CD4-positive, CD25-positive, alpha-beta regulatory T cell (primary cell): ENCODE results near the gene CDK2AP2. TPM values are rescaled to one million over a fixed set of nuclear protein-coding genes. Genes with fewer than 3 reads are reported as not detected.
A peak's percentile ranks its signal among the peaks of the same experiment; 100 is the strongest.
"Not testable (repeated sequence)": the region's sequence is repeated elsewhere in the genome, so short reads cannot be mapped to it uniquely, and the experiment has no call there.

Experiments used
- ATAC-seq, 2 donors: fragments of 150-1000 bp; cut with Tn5 transposase; one replicate each; pipeline ENCODE4 v1.10.0; 2021; ENCODE audit warnings: low read depth in 2 of 2, moderate number of reproducible peaks in 2 of 2, moderate library complexity in 1 of 2
- DNase-seq, 3 donors: peaks; one replicate each; pipeline versions ENCODE4 v3.0.0 to v3.0.0-alpha.2; 2012 to 2022; ENCODE audit warnings: mixed read lengths in 1 of 3
- H3K27ac ChIP-seq: one replicate; pipeline ENCODE4 v1.7.0; 2013; ENCODE audit warnings: mild to moderate bottlenecking, low read length; ENCODE audit not compliant: insufficient read depth, poor library complexity, severe bottlenecking
- H3K27me3 ChIP-seq: one replicate; pipeline ENCODE4 v1.7.0; 2013; ENCODE audit warnings: low read length; ENCODE audit not compliant: control insufficient read depth, insufficient read depth
- H3K36me3 ChIP-seq: one replicate; pipeline ENCODE4 v1.7.0; 2013; ENCODE audit warnings: mild to moderate bottlenecking, low read length, moderate library complexity; ENCODE audit not compliant: control insufficient read depth, insufficient read depth
- H3K4me1 ChIP-seq: 2 replicates; pipeline ENCODE4 v1.7.0; 2013; ENCODE audit warnings: mild to moderate bottlenecking, low read length; ENCODE audit not compliant: insufficient read depth, control insufficient read depth, poor library complexity, severe bottlenecking
- H3K4me3 ChIP-seq: one replicate; pipeline ENCODE4 v1.7.0; 2013; ENCODE audit warnings: low read depth, mild to moderate bottlenecking, low read length, moderate library complexity
- H3K9me3 ChIP-seq, 2 experiments: 1 replicate in 1 of 2; 2 replicates in 1 of 2; pipeline ENCODE4 v1.7.0; 2013; ENCODE audit warnings: low read length in 2 of 2, mild to moderate bottlenecking in 1 of 2, moderate library complexity in 1 of 2; ENCODE audit not compliant: control insufficient read depth in 2 of 2
- H3K27ac Mint-ChIP-seq, 3 donors: one replicate each; pipeline ENCODE4 v1.8.0; 2020 to 2022; ENCODE audit warnings: mild to moderate bottlenecking in 3 of 3, mixed read lengths in 3 of 3, moderate library complexity in 2 of 3
- H3K27me3 Mint-ChIP-seq: one replicate; pipeline ENCODE4 v1.8.0; 2022; ENCODE audit warnings: mild to moderate bottlenecking, mixed read lengths
- H3K36me3 Mint-ChIP-seq: one replicate; pipeline ENCODE4 v1.8.0; 2020; ENCODE audit warnings: mixed read lengths
- H3K4me1 Mint-ChIP-seq, 4 donors: one replicate each; pipeline ENCODE4 v1.8.0; 2020 to 2022; ENCODE audit warnings: mixed read lengths in 4 of 4, mild to moderate bottlenecking in 1 of 4
- H3K4me3 Mint-ChIP-seq, 4 donors: one replicate each; pipeline ENCODE4 v1.8.0; 2020 to 2022; ENCODE audit warnings: mild to moderate bottlenecking in 4 of 4, mixed read lengths in 4 of 4, moderate library complexity in 3 of 4
- H3K9me3 Mint-ChIP-seq, 7 donors: one replicate each; pipeline ENCODE4 v1.8.0; 2020 to 2022; ENCODE audit warnings: mixed read lengths in 7 of 7, mild to moderate bottlenecking in 3 of 7, moderate library complexity in 2 of 7
- polyA plus RNA-seq, 4 donors: library from polyadenylated mRNA; unstranded; fragments of 300-500 nt; fragmentation: Illumina TruSeq; gene quantifications; one replicate each; pipeline ENCODE4 v1.2.3, GENCODE V29; 2021
- total RNA-seq: library from RNA; stranded (reverse); gene quantifications from one replicate; pipeline ENCODE4 v1.2.3, GENCODE V29; 2022

Gene CDK2AP2
- total and polyA plus RNA-seq, 5 donors from 2014 or later, result 38.5 to 135 (median 122) TPM

DNA sequence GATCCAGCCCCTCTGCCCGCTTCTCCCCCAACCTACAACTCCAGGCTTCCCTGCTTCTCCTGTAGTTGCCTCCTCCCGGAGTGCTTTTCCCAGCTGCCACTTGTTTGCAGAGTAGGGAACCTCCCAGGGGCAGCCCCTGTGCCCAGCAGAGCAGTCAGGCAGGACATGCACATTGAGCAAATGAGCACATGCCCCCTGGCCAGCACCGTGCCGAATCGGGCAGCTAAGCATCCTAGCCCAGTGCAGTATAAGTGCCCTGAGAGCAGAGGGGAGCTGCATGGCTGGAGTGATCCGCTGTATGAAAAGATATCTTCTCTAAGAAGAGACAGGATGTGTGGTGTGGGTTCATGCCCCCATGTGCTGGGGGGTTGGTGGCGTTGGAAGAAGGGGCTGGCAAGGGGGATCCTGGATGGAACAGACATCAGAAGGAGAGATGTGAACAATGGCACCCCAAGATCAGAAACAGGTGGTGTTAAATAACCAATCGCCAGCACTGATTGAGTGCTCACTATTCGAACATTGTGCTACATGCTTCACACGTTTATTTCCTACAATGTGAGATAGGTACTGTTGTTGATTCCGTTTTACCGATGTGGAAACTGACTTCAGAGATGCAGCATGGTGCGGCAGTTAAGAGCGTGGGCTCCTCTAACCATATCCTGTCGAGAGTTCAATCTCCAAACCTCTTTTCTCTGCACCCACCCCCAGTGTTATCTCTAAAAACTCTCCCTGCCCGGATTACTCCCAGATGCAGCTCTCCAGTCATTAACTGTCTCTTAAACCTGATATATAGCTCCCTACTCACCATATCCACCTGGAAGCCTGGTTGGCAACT, 23.9 kb downstream of the CDK2AP2 start:
- Histone ChIP-seq H3K4me3 (peak overlapping the region; percentile 86), H3K4me1 (peaks cover 67% of the 10 kb centered on the region), H3K36me3 (peaks cover 12% of the 10 kb centered on the region), H3K9me3 (no peaks in the 10 kb centered on the region), H3K27ac (peak overlapping the region; percentile 92), H3K27me3 (no peaks in the 10 kb centered on the region)
- peak overlapping the region; percentile 99 to 100 (median 99) for H3K27ac Mint-ChIP-seq
- peaks cover 9 to 65% (median 46%) of the 10 kb centered on the region in 4 donors for H3K4me1 Mint-ChIP-seq
- peak overlapping the region; percentile 92 to 99 (median 96) for H3K4me3 Mint-ChIP-seq
- H3K9me3 Mint-ChIP-seq, result no peaks in the 10 kb centered on the region
- DNase-seq, result peak in 2 of 3 donors; percentile 84 to 88
- H3K27me3 Mint-ChIP-seq, result peaks cover 4% of the 10 kb centered on the region
- peak; percentile 52 for ATAC-seq
- H3K36me3 Mint-ChIP-seq, result peaks cover 14% of the 10 kb centered on the region

DNA sequence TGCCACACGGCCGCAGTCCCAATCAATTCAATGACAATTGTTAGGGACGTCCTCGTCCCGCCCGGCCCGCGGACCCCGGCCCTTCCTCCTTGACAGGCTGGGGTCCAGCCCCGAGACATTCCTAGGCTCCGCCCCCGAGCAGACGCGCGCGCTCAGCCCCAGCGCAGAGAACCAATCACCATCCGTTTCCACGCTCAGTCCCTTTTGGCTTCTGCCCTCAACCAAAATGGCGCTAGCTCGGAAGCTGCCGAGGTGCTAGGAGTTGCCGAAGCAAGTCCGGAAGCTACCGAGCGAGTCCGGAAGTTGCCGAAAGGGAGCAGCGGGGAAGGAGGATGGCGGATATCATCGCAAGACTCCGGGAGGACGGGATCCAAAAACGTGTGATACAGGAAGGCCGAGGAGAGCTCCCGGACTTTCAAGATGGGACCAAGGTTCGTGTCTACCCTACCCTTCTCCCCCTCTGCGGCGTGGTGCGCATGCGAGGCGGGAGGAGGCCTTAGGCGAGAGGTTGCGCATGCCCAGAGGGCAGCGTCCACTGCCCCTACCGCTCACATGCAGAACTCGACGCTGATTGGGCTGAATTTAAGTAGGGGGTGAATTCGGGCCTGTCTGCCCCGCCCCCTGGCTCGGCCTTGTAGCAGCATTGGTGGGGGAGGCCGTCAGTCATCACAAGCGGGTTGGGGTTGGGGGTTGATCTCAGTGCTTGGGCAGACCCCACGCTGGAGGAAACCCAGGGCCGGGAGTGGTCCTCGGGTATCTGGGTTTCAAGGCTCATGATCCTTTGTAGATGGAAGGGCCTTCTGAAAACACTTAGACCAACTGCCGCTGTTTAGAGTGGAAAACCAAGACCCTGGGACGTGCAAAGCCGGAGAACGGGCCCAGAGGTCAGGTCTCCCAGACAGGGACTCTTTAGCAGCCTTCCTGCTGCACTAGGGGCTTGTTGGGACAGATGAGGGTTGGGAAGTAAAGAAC, 24.8 kb downstream of the CDK2AP2 start, which contains the start of gene AIP:
Gene AIP, plus strand, starts transcription at position 200 of the 972 bp plus-strand sequence. Its CDS starts 133 bp downstream, at position 333.
- peak within 1 kb of the TSS; percentile 86 for H3K4me3 ChIP-seq
- Mint-ChIP-seq H3K27ac (peak within 1 kb of the TSS; percentile 99 to 100 (median 99)), H3K9me3 (no peaks in the 10 kb centered on the region), H3K4me3 (peak within 1 kb of the TSS; percentile 92 to 99 (median 96)), H3K27me3 (peaks cover 2% of the 10 kb centered on the region), H3K36me3 (peaks cover 14% of the 10 kb centered on the region), H3K4me1 (peaks cover 9 to 57% (median 43%) of the 10 kb centered on the region in 4 donors)
- peak within 1 kb of the TSS; percentile 92 for H3K27ac ChIP-seq
- no peaks in the 10 kb centered on the region for H3K9me3 ChIP-seq
- peaks cover 58% of the 10 kb centered on the region for H3K4me1 ChIP-seq
- DNase-seq (peak; percentile 97 to 99 (median 98)), ATAC-seq (peak; percentile 83 to 86)
- peaks cover 6% of the 10 kb centered on the region for H3K36me3 ChIP-seq
- H3K27me3 ChIP-seq, result no peaks in the 10 kb centered on the region

DNA sequence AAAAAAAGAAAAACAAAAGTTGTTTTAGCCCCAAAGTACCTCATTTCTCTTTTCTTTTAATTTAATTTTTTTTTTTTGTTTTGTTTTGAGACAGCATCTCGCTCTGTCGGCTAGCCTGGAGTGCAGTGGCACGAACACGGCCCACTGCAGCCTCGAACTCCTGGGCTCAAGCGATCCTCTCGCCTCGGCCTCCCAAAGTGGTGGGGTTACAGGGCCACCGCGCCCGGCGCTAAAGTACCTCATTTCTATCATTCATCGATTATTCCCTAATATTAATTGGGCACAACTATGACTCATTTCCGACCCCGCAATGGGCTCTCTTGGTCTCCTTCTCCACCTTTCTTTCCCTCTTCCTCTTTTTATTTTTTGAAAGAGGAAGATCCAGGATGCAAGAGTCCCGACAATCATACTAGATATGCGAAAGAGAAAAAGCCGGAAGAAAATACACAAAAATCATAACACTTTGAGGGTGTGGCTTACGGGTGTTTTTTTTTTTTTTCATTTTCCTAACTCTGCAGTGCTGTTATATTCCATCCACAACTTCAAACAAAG, 25.6 kb downstream of the CDK2AP2 start:
- ATAC-seq, result peak; percentile 5 to 9
- Histone ChIP-seq H3K36me3 (peaks cover 2% of the 10 kb centered on the region), H3K27ac (peak overlapping the region; percentile 92), H3K4me3 (peak overlapping the region; percentile 86), H3K27me3 (no peaks in the 10 kb centered on the region), H3K9me3 (no peaks in the 10 kb centered on the region), H3K4me1 (peaks cover 50% of the 10 kb centered on the region)
- Mint-ChIP-seq H3K9me3 (no peaks in the 10 kb centered on the region), H3K27ac (peak overlapping the region; percentile 99 to 100 (median 99)), H3K36me3 (peaks cover 6% of the 10 kb centered on the region), H3K4me1 (peaks cover 9 to 49% (median 35%) of the 10 kb centered on the region in 4 donors), H3K27me3 (no peaks in the 10 kb centered on the region), H3K4me3 (peak overlapping the region; percentile 92 to 99 (median 96))
- DNase-seq, result no peak

DNA sequence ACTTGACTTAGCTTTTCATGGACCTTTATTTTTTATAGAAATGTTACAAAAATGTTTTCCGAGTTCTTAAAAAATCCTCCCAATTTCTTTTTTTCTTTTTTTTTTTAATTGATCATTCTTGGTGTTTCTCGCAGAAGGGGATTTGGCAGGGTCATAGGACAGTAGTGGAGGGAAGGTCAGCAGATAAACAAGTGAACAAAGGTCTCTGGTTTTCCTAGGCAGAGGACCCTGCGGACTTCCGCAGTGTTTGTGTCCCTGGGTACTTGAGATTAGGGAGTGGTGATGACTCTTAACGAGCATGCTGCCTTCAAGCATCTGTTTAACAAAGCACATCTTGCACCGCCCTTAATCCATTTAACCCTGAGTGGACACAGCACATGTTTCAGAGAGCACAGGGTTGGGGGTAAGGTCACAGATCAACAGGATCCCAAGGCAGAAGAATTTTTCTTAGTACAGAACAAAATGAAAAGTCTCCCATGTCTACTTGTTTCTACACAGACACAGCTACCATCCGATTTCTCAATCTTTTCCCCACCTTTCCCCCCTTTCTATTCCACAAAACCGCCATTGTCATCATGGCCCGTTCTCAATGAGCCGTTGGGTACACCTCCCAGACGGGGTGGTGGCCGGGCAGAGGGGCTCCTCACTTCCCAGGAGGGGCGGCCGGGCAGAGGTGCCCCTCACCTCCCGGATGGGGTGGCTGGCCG, 30.5 kb downstream of the CDK2AP2 start:
- not testable (repeated sequence) for H3K27me3 ChIP-seq, H3K9me3 ChIP-seq, H3K36me3 ChIP-seq, H3K4me3 ChIP-seq, DNase-seq, ATAC-seq, H3K27ac Mint-ChIP-seq, H3K4me1 ChIP-seq, H3K4me1 Mint-ChIP-seq, H3K27me3 Mint-ChIP-seq, H3K36me3 Mint-ChIP-seq, H3K27ac ChIP-seq, H3K9me3 Mint-ChIP-seq
- H3K4me3 Mint-ChIP-seq, result peak overlapping the region in 1 of 4 donors; percentile 41

DNA sequence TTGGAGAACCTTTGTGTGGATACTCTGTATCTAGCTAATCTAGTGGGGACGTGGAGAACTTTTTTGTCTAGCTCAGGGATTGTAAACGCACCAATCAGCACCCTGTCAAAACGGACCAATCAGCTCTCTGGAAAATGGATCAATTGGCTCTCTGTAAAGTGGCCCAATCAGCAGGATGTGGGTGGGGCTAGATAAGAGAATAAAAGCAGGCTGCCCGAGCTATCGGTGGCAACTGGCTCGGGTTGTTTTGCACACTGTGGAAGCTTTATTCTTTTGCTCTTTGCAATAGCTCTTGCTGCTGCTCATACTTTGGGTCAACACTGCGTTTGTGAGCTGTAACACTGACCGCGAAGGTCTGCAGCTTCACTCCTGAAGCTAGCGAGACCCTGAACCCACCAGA, 31.3 kb downstream of the CDK2AP2 start:
- H3K27me3 Mint-ChIP-seq, H3K27me3 ChIP-seq, H3K4me1 Mint-ChIP-seq, H3K4me1 ChIP-seq, H3K9me3 ChIP-seq, H3K4me3 ChIP-seq, ATAC-seq, H3K36me3 Mint-ChIP-seq, H3K27ac Mint-ChIP-seq, H3K9me3 Mint-ChIP-seq, H3K27ac ChIP-seq, H3K36me3 ChIP-seq: not testable (repeated sequence)
- DNase-seq, result peak in 1 of 3 donors; percentile 25
- peak overlapping the region in 1 of 4 donors; percentile 41 for H3K4me3 Mint-ChIP-seq

DNA sequence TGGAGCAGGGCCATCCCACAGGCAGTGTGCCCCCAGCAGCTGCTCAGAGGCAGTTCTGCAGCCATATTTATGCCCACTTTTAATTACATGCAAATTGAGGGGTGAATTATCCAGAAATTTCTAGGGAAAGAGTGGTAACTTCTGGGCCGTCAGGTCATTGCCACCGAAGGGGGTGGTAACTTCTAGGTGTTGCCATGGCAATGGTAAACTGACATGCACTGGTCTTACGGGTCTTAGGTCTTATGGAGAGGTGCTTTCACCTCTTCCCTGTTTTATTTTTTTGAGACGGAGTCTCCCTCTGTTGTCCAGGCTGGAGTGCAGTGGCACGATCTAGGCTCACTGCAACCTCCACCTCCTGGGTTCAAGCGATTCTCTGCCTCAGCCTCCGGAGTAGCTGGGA, 35.1 kb downstream of the CDK2AP2 start:
- Histone ChIP-seq H3K4me1 (peaks cover 13% of the 10 kb centered on the region), H3K9me3 (no peaks in the 10 kb centered on the region), H3K36me3 (no peaks in the 10 kb centered on the region), H3K4me3 (no peak overlapping the region), H3K27ac (no peak overlapping the region), H3K27me3 (no peaks in the 10 kb centered on the region)
- H3K27ac Mint-ChIP-seq, result no peak overlapping the region
- DNase-seq (no peak), ATAC-seq (no peak)
- no peaks in the 10 kb centered on the region for H3K9me3 Mint-ChIP-seq
- peak overlapping the region in 1 of 4 donors; percentile 92 for H3K4me3 Mint-ChIP-seq
- no peaks in the 10 kb centered on the region for H3K27me3 Mint-ChIP-seq
- no peaks in the 10 kb centered on the region for H3K36me3 Mint-ChIP-seq
- H3K4me1 Mint-ChIP-seq, result peaks cover 3 to 12% (median 8%) of the 10 kb centered on the region in 4 donors
